GM12878 (cell line): ENCODE data around the gene DHX34. TPM values are rescaled to one million over a fixed set of nuclear protein-coding genes. Genes with fewer than 3 reads are reported as not detected.

Experiments used
- ATAC-seq: fragments of 200-7000 bp; cut with Tn5 transposase; 3 replicates; pipeline ENCODE4 v1.9.1; 2020; ENCODE audit warnings: mild to moderate bottlenecking, moderate library complexity
- BruUV-seq: library from RNA; stranded (reverse); fragments of 400-500 nt; replicated peaks from 2 replicates; lab custom pipeline; 2021; lab: Mats Ljungman, UMichigan
- CTCF ChIA-PET: fragments of 300-600 bp; sonication (Branson Sonifier 250); formaldehyde crosslinking; extraction: SDS; loops from one replicate; lab custom pipeline; 2021; ENCODE audit warnings: inconsistent platforms; lab: Yijun Ruan, JAX
- POLR2A ChIA-PET: fragments of 350-600 bp; formaldehyde crosslinking; extraction: SDS; loops from one replicate; lab custom pipeline; 2021; ENCODE audit warnings: inconsistent platforms; lab: Charles Lee
- RAD21 ChIA-PET: fragments of 300-600 bp; sonication (Branson Sonifier 250); formaldehyde crosslinking; loops from one replicate; lab custom pipeline; 2023; ENCODE audit warnings: antibody characterized with exemption; ENCODE audit not compliant: unreplicated experiment; lab: Charles Lee
- SMC1A ChIA-PET: fragments of 300-600 bp; sonication (Branson Sonifier 250); formaldehyde crosslinking; loops from one replicate; lab custom pipeline; 2023; ENCODE audit not compliant: unreplicated experiment, uncharacterized antibody; lab: Charles Lee
- DNase-seq: peaks from one replicate; pipeline ENCODE4 v3.0.0-alpha.2; 2011; ENCODE audit warnings: low read depth, low spot score
- FAIRE-seq: peaks from 3 replicates; lab custom pipeline; 2011; peaks lifted over from hg19 to GRCh38; lab: Jason Lieb, UNC
- H2AFZ ChIP-seq: 2 replicates; pipeline ENCODE4 v1.6.0; 2011; ENCODE audit warnings: low read depth, low read length, control low read depth; ENCODE audit not compliant: control insufficient read depth
- H3K27ac ChIP-seq: 2 replicates; pipeline ENCODE4 v1.5.1; 2011; ENCODE audit warnings: control low read depth; ENCODE audit not compliant: control insufficient read depth, insufficient read depth
- H3K27me3 ChIP-seq, 2 experiments: replicated peaks in 1 of 2; 2 replicates each; pipeline versions ENCODE4 v1.6.0 to v1.6.1; 2011; ENCODE audit warnings: low read length in 1 of 2; ENCODE audit not compliant: control insufficient read depth in 2 of 2, insufficient read depth in 2 of 2
- H3K36me3 ChIP-seq, 2 experiments: 2 replicates each; pipeline ENCODE4 v1.5.1; 2011; ENCODE audit warnings: low read length in 1 of 2; ENCODE audit not compliant: control insufficient read depth in 2 of 2, insufficient read depth in 2 of 2
- H3K4me1 ChIP-seq: 2 replicates; pipeline ENCODE4 v1.6.1; 2011; ENCODE audit warnings: mild to moderate bottlenecking, low read length, moderate library complexity, mixed read lengths; ENCODE audit not compliant: control insufficient read depth, insufficient read depth
- H3K4me2 ChIP-seq: 2 replicates; pipeline ENCODE4 v1.6.0; 2011; ENCODE audit warnings: control low read depth; ENCODE audit not compliant: control insufficient read depth, insufficient read depth
- H3K4me3 ChIP-seq: fragments of 200-600 bp; sonication (generic); 2 replicates; pipeline ENCODE4 v1.5.1; 2016
- H3K79me2 ChIP-seq: 2 replicates; pipeline ENCODE4 v1.6.0; 2011; ENCODE audit warnings: low read length; ENCODE audit not compliant: control insufficient read depth, insufficient read depth
- H3K9ac ChIP-seq: 2 replicates; pipeline ENCODE4 v1.8.0; 2011; ENCODE audit warnings: low read length, control low read depth, mixed read lengths; ENCODE audit not compliant: control insufficient read depth, insufficient read depth
- H3K9me3 ChIP-seq: replicated peaks from 3 replicates; pipeline ENCODE4 v1.5.1; 2011; ENCODE audit warnings: mild to moderate bottlenecking, low read length; ENCODE audit not compliant: control insufficient read depth, insufficient read depth
- H4K20me1 ChIP-seq: 2 replicates; pipeline ENCODE4 v1.6.0; 2011; ENCODE audit not compliant: control insufficient read depth, insufficient read depth
- ATF7 ChIP-seq: fragments of 450-650 bp; IDR thresholded peaks from 2 replicates; pipeline ENCODE4 v1.6.1; 2016; ENCODE audit warnings: low read depth, mild to moderate bottlenecking
- BHLHE40 ChIP-seq, 2 experiments: fragments of 450-650 bp in 1 of 2; IDR thresholded peaks; 2 replicates each; pipeline ENCODE4 v1.6.1; 2011 to 2017; ENCODE audit warnings: low read depth in 2 of 2, borderline replicate concordance in 1 of 2, improper control_type of control experiment in 1 of 2, low read length in 1 of 2, mild to moderate bottlenecking in 1 of 2
- CBX5 ChIP-seq: sonication (generic); IDR thresholded peaks from 2 replicates; pipeline ENCODE4 v1.6.1; 2016; ENCODE audit warnings: low read depth, moderate library complexity, mild to moderate bottlenecking, inconsistent platforms
- FOXM1 ChIP-seq: IDR thresholded peaks from 2 replicates; pipeline ENCODE4 v1.6.1; 2012; ENCODE audit warnings: low read depth, mild to moderate bottlenecking, inconsistent platforms, low read length, moderate library complexity
- IKZF2 ChIP-seq, 2 experiments: fragments of 450-650 bp; IDR thresholded peaks; 2 replicates each; pipeline ENCODE4 v1.6.1; 2017; ENCODE audit warnings: mild to moderate bottlenecking in 2 of 2, moderate library complexity in 2 of 2
- MEF2B ChIP-seq: fragments of 450-650 bp; IDR thresholded peaks from 2 replicates; pipeline ENCODE4 v1.6.1; 2018; ENCODE audit warnings: mild to moderate bottlenecking, moderate library complexity; ENCODE audit not compliant: partially characterized antibody, poor library complexity, severe bottlenecking
- POLR2AphosphoS5 ChIP-seq: IDR thresholded peaks from 2 replicates; pipeline ENCODE4 v1.6.1; 2011; ENCODE audit warnings: mild to moderate bottlenecking, low read length, inconsistent platforms
- POU2F2 ChIP-seq: IDR thresholded peaks from 3 replicates; pipeline ENCODE4 v1.6.1; 2011; ENCODE audit warnings: low read depth, mild to moderate bottlenecking, low read length, borderline replicate concordance
- RUNX3 ChIP-seq: IDR thresholded peaks from 2 replicates; pipeline ENCODE4 v1.6.1; 2012; ENCODE audit warnings: low read length, inconsistent platforms
- SIN3A ChIP-seq: IDR thresholded peaks from 2 replicates; pipeline ENCODE4 v1.6.1; 2012; ENCODE audit warnings: low read depth, low read length, improper control_type of control experiment
- SMAD1 ChIP-seq: fragments of 450-650 bp; IDR thresholded peaks from 2 replicates; pipeline ENCODE4 v1.6.1; 2018; ENCODE audit warnings: mild to moderate bottlenecking, low read depth; ENCODE audit not compliant: partially characterized antibody
- SMARCA5 ChIP-seq: fragments of 450-650 bp; IDR thresholded peaks from 2 replicates; pipeline ENCODE4 v1.6.1; 2017; ENCODE audit warnings: mild to moderate bottlenecking
- SMC3 ChIP-seq: IDR thresholded peaks from 2 replicates; pipeline ENCODE4 v1.6.1; 2011; ENCODE audit warnings: low read length, improper control_type of control experiment, borderline replicate concordance
- TCF3 ChIP-seq: IDR thresholded peaks from 2 replicates; pipeline ENCODE4 v1.6.1; 2012; ENCODE audit warnings: low read depth, mild to moderate bottlenecking, low read length, borderline replicate concordance; ENCODE audit not compliant: insufficient read depth
- ZNF24 ChIP-seq: fragments of 450-650 bp; IDR thresholded peaks from 2 replicates; pipeline ENCODE4 v1.6.1; 2017; ENCODE audit warnings: antibody characterized with exemption, mild to moderate bottlenecking
- WGBS: methylation state at CpG from one replicate; pipeline ENCODE4 v1.1.6; 2016; ENCODE audit warnings: low lambda C conversion rate; ENCODE audit not compliant: insufficient replicate concordance, insufficient coverage; ENCODE audit errors: missing lambda C conversion rate; 5-methylcytosine and 5-hydroxymethylcytosine counted together
- in situ Hi-C: fragments of 300-500 bp; cut with MboI; formaldehyde crosslinking; loops from 9 replicates; pipeline ENCODE4 v1.14.3; 2018; ENCODE audit warnings: mixed read lengths
- intact Hi-C: fragments of 100-400 bp; cut with micrococcal nuclease; formaldehyde crosslinking; loops from one replicate; pipeline ENCODE4 v1.14.2; 2022; ENCODE audit not compliant: unreplicated experiment
- polyA plus RNA-seq, 11 experiments: library from polyadenylated mRNA; depleted of rRNA in 4 of 11; unstranded in 6 of 11; stranded (reverse) in 5 of 11; fragments of >200 nt; fragmentation: Nextera tagmentation in 4 of 11; fragmentation: Illumina TruSeq in 1 of 11; extraction: Ambion mirVana in 4 of 11; extraction: Trizol in 1 of 11; gene quantifications; 1 replicate in 1 of 11; 2 replicates in 10 of 11; pipeline versions ENCODE4 v1.2.1 to v1.2.3, GENCODE V29; 2011 to 2016; ENCODE audit warnings: inconsistent platforms in 2 of 11, missing spikeins in 2 of 11, low read depth in 1 of 11
- total RNA-seq, 4 experiments: library from RNA; depleted of rRNA in 3 of 4; stranded (reverse); fragments of >200 nt in 3 of 4; fragmentation: Illumina TruSeq in 1 of 4; extraction: Trizol in 1 of 4; gene quantifications; 2 replicates each; pipeline versions ENCODE4 v1.2.1 to v1.2.3, GENCODE V29; 2013 to 2021
- TF ChIP-seq, protein P1 (sequence below): fragments of 450-650 bp; IDR thresholded peaks from 2 replicates; pipeline ENCODE4 v1.6.1; 2018; ENCODE audit warnings: borderline replicate concordance, mild to moderate bottlenecking; ENCODE audit not compliant: partially characterized antibody
- TF ChIP-seq, protein P2 (sequence below): IDR thresholded peaks from 2 replicates; pipeline ENCODE4 v1.6.1; 2011; ENCODE audit warnings: mild to moderate bottlenecking, low read depth, low read length, moderate library complexity; ENCODE audit not compliant: insufficient replicate concordance

DHX34 gene
- total and polyA plus RNA-seq, 10 of the 15 experiments (the other 5 are each of a cell fraction or from before 2014, with no cell fraction given) = 0.19 to 16.9 (median 10.5) TPM

DNA sequence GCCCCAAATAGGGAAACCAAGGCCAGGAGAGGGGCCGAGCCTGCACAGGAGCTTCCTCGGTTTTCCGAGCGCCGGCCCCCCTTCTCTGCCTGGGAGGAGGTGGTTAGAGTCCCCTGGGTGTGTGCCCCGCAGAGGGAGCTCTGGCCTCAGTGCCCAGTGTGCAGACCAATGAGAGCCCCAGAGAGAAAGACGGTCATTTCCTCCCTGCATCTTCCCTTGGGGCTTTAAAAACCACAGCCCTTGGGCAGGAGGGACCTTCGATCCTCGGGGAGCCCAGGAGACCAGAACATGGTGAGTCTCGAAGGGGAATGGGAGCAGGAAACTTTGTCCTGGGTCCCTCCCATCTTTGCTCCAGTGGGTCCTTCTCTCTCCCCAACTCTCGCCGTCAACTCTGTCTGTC is 39.5 kb upstream of the DHX34 start, which contains the start of gene C5AR1 (continued):
- TF ChIP-seq ZNF24 = no peak
- no peak for TF ChIP-seq BHLHE40 (IDR thresholded peaks at IDR 0.05; ENCODE audit: borderline replicate concordance in 1 of 2, low read depth in 2 of 2, low read length in 1 of 2)
- TF ChIP-seq FOXM1 = no peak
- TF ChIP-seq MEF2B = peak; percentile 86
- TF ChIP-seq, protein P1, sequence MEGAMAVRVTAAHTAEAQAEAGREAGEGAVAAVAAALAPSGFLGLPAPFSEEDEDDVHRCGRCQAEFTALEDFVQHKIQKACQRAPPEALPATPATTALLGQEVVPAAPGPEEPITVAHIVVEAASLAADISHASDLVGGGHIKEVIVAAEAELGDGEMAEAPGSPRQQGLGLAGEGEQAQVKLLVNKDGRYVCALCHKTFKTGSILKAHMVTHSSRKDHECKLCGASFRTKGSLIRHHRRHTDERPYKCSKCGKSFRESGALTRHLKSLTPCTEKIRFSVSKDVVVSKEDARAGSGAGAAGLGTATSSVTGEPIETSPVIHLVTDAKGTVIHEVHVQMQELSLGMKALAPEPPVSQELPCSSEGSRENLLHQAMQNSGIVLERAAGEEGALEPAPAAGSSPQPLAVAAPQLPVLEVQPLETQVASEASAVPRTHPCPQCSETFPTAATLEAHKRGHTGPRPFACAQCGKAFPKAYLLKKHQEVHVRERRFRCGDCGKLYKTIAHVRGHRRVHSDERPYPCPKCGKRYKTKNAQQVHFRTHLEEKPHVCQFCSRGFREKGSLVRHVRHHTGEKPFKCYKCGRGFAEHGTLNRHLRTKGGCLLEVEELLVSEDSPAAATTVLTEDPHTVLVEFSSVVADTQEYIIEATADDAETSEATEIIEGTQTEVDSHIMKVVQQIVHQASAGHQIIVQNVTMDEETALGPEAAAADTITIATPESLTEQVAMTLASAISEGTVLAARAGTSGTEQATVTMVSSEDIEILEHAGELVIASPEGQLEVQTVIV = no peak
- peak in 1 of 2 experiments; percentile 13; a peak in 2 of 4 replicates for TF ChIP-seq IKZF2 (IDR thresholded peaks at IDR 0.05)
- TF ChIP-seq CBX5 = no peak

DNA sequence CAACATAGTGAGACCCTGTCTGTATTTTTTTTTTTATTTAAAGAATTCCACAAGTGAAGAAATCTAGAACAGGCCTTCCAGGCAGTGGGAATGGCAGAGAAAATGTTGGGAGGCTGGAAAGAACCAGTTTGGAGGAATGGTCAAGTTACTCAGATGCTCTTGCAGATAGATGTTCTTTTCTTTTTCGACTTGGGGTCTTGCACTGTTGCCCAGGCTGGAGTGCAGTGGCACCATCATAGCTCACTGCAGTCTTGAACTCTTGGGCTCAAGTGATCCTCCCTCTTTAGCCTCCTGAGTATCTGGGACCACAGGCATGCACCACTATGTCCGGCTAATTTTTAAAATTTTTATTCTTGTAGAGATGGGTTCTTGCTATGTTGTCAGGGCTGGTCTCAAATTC is 38.8 kb upstream of the DHX34 start:
- Histone ChIP-seq H4K20me1 (no peaks in the 10 kb centered on the region), H3K4me3 (no peak overlapping the region), H2AFZ (no peak overlapping the region), H3K4me2 (no peak overlapping the region), H3K4me1 (peaks cover 1% of the 10 kb centered on the region), H3K9me3 (no peaks in the 10 kb centered on the region; the same call in 2 of the 3 replicates), H3K79me2 (no peaks in the 10 kb centered on the region), H3K9ac (no peak overlapping the region), H3K36me3 (no peaks in the 10 kb centered on the region; a peak in 1 of 4 replicates), H3K27me3 (no peaks in the 10 kb centered on the region), H3K27ac (no peak overlapping the region)
- CTCF ChIA-PET = no interaction called here
- no peak for TF ChIP-seq SMAD1
- no peak for TF ChIP-seq POU2F2
- TF ChIP-seq, protein P1 = no peak
- no peak for TF ChIP-seq POLR2AphosphoS5
- TF ChIP-seq TCF3 = no peak
- TF ChIP-seq SMARCA5 = no peak
- TF ChIP-seq, protein P2, sequence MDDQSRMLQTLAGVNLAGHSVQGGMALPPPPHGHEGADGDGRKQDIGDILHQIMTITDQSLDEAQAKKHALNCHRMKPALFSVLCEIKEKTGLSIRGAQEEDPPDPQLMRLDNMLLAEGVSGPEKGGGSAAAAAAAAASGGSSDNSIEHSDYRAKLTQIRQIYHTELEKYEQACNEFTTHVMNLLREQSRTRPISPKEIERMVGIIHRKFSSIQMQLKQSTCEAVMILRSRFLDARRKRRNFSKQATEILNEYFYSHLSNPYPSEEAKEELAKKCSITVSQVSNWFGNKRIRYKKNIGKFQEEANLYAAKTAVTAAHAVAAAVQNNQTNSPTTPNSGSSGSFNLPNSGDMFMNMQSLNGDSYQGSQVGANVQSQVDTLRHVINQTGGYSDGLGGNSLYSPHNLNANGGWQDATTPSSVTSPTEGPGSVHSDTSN = no peak
- no peak for TF ChIP-seq ATF7
- TF ChIP-seq SMC3 = no peak
- no peak for TF ChIP-seq SIN3A
- no peak for TF ChIP-seq RUNX3
- no peak for TF ChIP-seq BHLHE40 (IDR thresholded peaks at IDR 0.05; ENCODE audit: borderline replicate concordance in 1 of 2, low read depth in 2 of 2, low read length in 1 of 2)
- SMC1A ChIA-PET = no interaction called here
- BruUV-seq = no TSS peak
- RAD21 ChIA-PET = no interaction called here
- DNase-seq (no peak), FAIRE-seq (no peak), ATAC-seq (no peak)
- POLR2A ChIA-PET = interaction anchor here (0.6 kb wide), 2 partner anchors 22 to 33 kb away, joined by 3 to 4 read pairs; no protein-coding TSS in a partner anchor
- 100% methylated on average over 2 of the region's 2 CpGs for WGBS
- in situ Hi-C loops (no loop called here), intact Hi-C loops (no loop called here)
